Ishikawa (cell line): ENCODE results near the gene CEP128.

Source experiments
- CEBPB ChIP-seq: IDR thresholded peaks from 2 replicates; pipeline ENCODE4 v1.6.1; 2012
- CREB1 ChIP-seq: IDR thresholded peaks from 2 replicates; pipeline ENCODE4 v1.6.1; 2012; ENCODE audit warnings: low read depth
- EGR1 ChIP-seq: IDR thresholded peaks from 2 replicates; pipeline ENCODE4 v1.6.1; 2012
- EP300 ChIP-seq: IDR thresholded peaks from 2 replicates; pipeline ENCODE4 v1.6.1; 2012; ENCODE audit warnings: borderline replicate concordance
- FOXM1 ChIP-seq: IDR thresholded peaks from 2 replicates; pipeline ENCODE4 v1.6.1; 2012; ENCODE audit warnings: low read depth, borderline replicate concordance
- MAX ChIP-seq: IDR thresholded peaks from 2 replicates; pipeline ENCODE4 v1.6.1; 2012
- NFIC ChIP-seq: IDR thresholded peaks from 2 replicates; pipeline ENCODE4 v1.6.1; 2012
- RAD21 ChIP-seq: IDR thresholded peaks from 2 replicates; pipeline ENCODE4 v1.6.1; 2012; ENCODE audit warnings: low read depth
- REST ChIP-seq: IDR thresholded peaks from 2 replicates; pipeline ENCODE4 v1.6.1; 2012; ENCODE audit warnings: low read depth, mild to moderate bottlenecking
- TAF1 ChIP-seq: IDR thresholded peaks from 2 replicates; pipeline ENCODE4 v1.6.1; 2012; ENCODE audit warnings: low read depth, mild to moderate bottlenecking
- TCF12 ChIP-seq: IDR thresholded peaks from 2 replicates; pipeline ENCODE4 v1.6.1; 2012; ENCODE audit warnings: low read depth
- TEAD4 ChIP-seq: IDR thresholded peaks from 2 replicates; pipeline ENCODE4 v1.6.1; 2012
- USF1 ChIP-seq: IDR thresholded peaks from 2 replicates; pipeline ENCODE4 v1.6.1; 2012
- YY1 ChIP-seq: IDR thresholded peaks from 2 replicates; pipeline ENCODE4 v1.6.1; 2012; ENCODE audit warnings: low read depth
- ZBTB7A ChIP-seq: IDR thresholded peaks from 2 replicates; pipeline ENCODE4 v1.6.1; 2012; ENCODE audit warnings: low read depth

CEP128 gene

GRCh38 chr14:80751285-80751684, 190.3 kb downstream of the CEP128 start:
- no peak for TF ChIP-seq USF1
- TF ChIP-seq RAD21: no peak
- no peak for TF ChIP-seq EP300
- no peak for TF ChIP-seq TCF12
- no peak for TF ChIP-seq CEBPB
- TF ChIP-seq EGR1: no peak
- no peak for TF ChIP-seq YY1
- no peak for TF ChIP-seq ZBTB7A
- TF ChIP-seq REST: no peak
- no peak for TF ChIP-seq FOXM1
- TF ChIP-seq TEAD4: no peak
- no peak for TF ChIP-seq NFIC
- TF ChIP-seq MAX: no peak

GRCh38 chr14:80726211-80726610, 215.3 kb downstream of the CEP128 start:
- TF ChIP-seq RAD21 (no peak), TCF12 (no peak), CEBPB (no peak), USF1 (no peak), TEAD4 (no peak), CREB1 (no peak)

GRCh38 chr14:80718940-80719339, 222.6 kb downstream of the CEP128 start:
- TF ChIP-seq USF1 (no peak), TAF1 (no peak), CREB1 (no peak), YY1 (no peak), REST (no peak), NFIC (no peak), EGR1 (no peak), RAD21 (no peak)

GRCh38 chr14:80714474-80714873, 227.1 kb downstream of the CEP128 start:
- TF ChIP-seq EP300: no peak
- TF ChIP-seq MAX: no peak
- TF ChIP-seq REST: no peak
- TF ChIP-seq TCF12: no peak
- no peak for TF ChIP-seq RAD21
- no peak for TF ChIP-seq ZBTB7A
- TF ChIP-seq CEBPB: no peak
- TF ChIP-seq YY1: no peak
- no peak for TF ChIP-seq EGR1
- no peak for TF ChIP-seq FOXM1
- no peak for TF ChIP-seq TEAD4
- no peak for TF ChIP-seq TAF1
- no peak for TF ChIP-seq USF1
- no peak for TF ChIP-seq CREB1
